RWPE2 (cell line): ENCODE results near the gene HTRA2.

Experiments used
- ATAC-seq: fragments of 200-7000 bp; cut with Tn5 transposase; 3 replicates; pipeline ENCODE4 v1.9.1; 2021; ENCODE audit warnings: low read depth
- DNase-seq: peaks from one replicate; pipeline ENCODE4 v3.0.0-alpha.2; 2020; ENCODE audit warnings: low spot score
- H3K27ac ChIP-seq: fragments of 450-650 bp; 2 replicates; pipeline ENCODE4 v1.5.1; 2017; ENCODE audit warnings: mild to moderate bottlenecking; ENCODE audit not compliant: poor library complexity, severe bottlenecking
- H3K27me3 ChIP-seq: fragments of 250-450 bp; sonication (Bioruptor Pico); 2 replicates; pipeline ENCODE4 v1.5.1; 2021; ENCODE audit warnings: mild to moderate bottlenecking, moderate library complexity; ENCODE audit not compliant: insufficient read depth, poor library complexity, severe bottlenecking
- H3K36me3 ChIP-seq: fragments of 250-450 bp; sonication (Bioruptor Pico); 2 replicates; pipeline ENCODE4 v1.5.1; 2020; ENCODE audit warnings: low read depth, mild to moderate bottlenecking, moderate library complexity
- H3K4me1 ChIP-seq: fragments of 250-450 bp; sonication (Bioruptor Pico); 2 replicates; pipeline ENCODE4 v1.5.1; 2021; ENCODE audit warnings: mild to moderate bottlenecking, moderate library complexity; ENCODE audit not compliant: insufficient read depth, poor library complexity, severe bottlenecking
- H3K4me3 ChIP-seq: fragments of 250-450 bp; sonication (Bioruptor Pico); 2 replicates; pipeline ENCODE4 v1.5.1; 2021; ENCODE audit warnings: mild to moderate bottlenecking, moderate library complexity; ENCODE audit not compliant: severe bottlenecking
- H3K9me3 ChIP-seq: fragments of 250-450 bp; sonication (Bioruptor Pico); 2 replicates; pipeline ENCODE4 v1.5.1; 2021; ENCODE audit warnings: mild to moderate bottlenecking, moderate library complexity; ENCODE audit not compliant: severe bottlenecking
- TF ChIP-seq, protein P1 (sequence below): fragments of 450-650 bp; IDR thresholded peaks from one replicate; pipeline ENCODE4 v1.5.1; 2017; ENCODE audit warnings: mild to moderate bottlenecking, moderate library complexity; ENCODE audit not compliant: poor library complexity, severe bottlenecking

The HTRA2 gene

DNA sequence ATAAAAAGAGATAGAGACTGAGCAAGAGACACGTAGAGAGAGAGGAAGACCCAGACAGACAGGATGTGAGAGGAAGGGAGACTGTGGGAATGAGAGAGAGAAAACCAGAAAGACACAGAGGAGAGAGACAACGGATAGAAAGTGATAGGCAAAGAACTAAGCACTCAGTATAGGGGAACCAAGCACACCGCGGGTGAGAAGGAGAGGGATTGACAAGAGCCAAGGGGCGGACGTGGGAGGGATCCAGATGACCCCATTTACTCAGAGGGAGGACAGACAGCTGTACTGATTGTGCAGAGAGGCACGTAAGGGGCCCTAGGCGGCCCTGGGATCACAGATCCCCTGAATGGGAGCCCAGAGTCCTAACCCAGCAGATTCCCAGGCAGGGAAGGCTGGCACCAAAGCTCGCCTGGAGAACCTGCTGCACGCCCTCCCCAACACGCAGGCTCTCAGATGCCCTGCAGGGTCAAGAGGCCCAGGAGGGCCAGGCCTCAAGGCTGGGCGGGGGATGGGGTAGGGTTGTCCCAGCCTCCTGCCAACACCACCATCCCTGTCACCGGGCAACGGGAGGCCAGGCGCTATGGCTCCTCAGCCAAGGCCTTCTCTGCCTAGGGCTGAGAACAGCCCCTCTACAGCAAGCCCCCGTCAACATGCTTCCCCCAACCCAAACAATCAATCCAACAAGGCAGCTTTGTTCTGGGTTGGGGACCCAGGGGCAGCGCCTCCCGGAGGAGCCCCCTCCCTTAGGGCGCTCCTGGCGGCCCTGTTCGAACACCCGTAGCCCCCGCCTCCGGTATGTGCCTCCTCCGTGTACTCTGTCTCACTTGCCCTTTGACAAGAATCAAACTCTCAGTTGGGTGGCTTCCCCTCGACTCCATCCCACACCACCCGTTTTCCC lies 23.4 kb downstream of the HTRA2 start:
- TF ChIP-seq, protein P1, sequence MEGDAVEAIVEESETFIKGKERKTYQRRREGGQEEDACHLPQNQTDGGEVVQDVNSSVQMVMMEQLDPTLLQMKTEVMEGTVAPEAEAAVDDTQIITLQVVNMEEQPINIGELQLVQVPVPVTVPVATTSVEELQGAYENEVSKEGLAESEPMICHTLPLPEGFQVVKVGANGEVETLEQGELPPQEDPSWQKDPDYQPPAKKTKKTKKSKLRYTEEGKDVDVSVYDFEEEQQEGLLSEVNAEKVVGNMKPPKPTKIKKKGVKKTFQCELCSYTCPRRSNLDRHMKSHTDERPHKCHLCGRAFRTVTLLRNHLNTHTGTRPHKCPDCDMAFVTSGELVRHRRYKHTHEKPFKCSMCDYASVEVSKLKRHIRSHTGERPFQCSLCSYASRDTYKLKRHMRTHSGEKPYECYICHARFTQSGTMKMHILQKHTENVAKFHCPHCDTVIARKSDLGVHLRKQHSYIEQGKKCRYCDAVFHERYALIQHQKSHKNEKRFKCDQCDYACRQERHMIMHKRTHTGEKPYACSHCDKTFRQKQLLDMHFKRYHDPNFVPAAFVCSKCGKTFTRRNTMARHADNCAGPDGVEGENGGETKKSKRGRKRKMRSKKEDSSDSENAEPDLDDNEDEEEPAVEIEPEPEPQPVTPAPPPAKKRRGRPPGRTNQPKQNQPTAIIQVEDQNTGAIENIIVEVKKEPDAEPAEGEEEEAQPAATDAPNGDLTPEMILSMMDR: no peak
- H3K4me3 ChIP-seq: peak overlapping the region; percentile 64
- no peaks in the 10 kb centered on the region for H3K36me3 ChIP-seq
- no peaks in the 10 kb centered on the region for H3K9me3 ChIP-seq
- DNase-seq: no peak
- no peak for ATAC-seq
- no peaks in the 10 kb centered on the region for H3K27me3 ChIP-seq
- peaks cover 6% of the 10 kb centered on the region for H3K4me1 ChIP-seq
- H3K27ac ChIP-seq: no peak overlapping the region

DNA sequence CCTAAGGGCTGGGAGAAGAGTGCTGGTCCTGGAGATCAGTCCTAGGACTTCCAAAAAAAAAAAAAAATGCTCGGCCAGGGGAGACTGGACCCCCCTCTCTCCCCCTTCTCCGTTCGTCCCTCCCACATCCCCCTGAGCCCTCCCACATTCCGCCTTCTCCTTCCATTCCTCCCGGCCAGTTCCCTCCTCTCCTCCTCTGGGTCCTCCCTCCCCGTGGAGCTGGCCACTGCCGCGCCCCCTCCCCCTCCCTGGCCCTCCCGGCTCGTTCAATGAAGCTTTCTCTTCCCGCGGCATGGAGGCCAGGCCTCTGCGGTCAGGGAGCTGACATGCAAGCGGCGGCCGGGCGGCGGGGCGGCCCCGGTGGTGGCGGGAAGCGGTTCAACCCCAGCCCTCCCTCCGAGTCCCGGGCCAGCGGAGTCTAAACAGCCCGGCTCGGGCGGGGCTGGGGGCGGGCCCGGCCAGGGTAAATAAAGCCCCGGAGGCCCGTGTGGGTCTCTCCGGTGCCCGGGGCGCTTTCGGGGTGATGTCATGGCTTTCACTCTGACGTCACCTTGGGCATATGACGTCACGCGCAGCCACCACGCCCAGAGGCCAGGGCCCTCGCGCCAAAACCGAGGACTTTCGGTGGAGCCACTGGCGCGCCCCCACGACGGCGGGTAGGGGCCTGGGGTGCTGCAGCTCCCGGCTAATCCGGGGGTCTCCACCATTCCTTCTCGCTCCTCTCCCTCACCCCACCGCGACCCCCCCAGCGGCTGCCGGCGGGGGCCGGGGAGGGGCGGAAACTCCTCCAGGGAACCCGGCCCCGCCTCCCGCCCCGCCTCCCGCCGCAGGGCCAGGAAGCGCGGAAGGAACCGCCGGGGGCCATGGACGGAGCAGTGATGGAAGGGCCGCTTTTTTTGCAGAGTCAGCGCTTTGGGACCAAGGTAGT lies 24.4 kb downstream of the HTRA2 start, which contains the start of the genes DOK1 and LOXL3:
Gene DOK1 (plus strand): TSS at position 829 of the 928 bp plus-strand sequence. CDS start 35 bp downstream, at position 864.
Gene LOXL3 (minus strand): TSS at position 51 of the 928 bp plus-strand sequence. CDS start 1,308 bp downstream, outside the sequence.
- TF ChIP-seq, protein P1: no peak
- Histone ChIP-seq H3K9me3 (no peaks in the 10 kb centered on the region), H3K4me1 (peaks cover 6% of the 10 kb centered on the region), H3K4me3 (peak within 1 kb of the TSS; percentile 64), H3K27me3 (no peaks in the 10 kb centered on the region), H3K36me3 (no peaks in the 10 kb centered on the region), H3K27ac (no peak within 1 kb of the TSS)
- DNase-seq: no peak
- ATAC-seq: peak; percentile 66

DNA sequence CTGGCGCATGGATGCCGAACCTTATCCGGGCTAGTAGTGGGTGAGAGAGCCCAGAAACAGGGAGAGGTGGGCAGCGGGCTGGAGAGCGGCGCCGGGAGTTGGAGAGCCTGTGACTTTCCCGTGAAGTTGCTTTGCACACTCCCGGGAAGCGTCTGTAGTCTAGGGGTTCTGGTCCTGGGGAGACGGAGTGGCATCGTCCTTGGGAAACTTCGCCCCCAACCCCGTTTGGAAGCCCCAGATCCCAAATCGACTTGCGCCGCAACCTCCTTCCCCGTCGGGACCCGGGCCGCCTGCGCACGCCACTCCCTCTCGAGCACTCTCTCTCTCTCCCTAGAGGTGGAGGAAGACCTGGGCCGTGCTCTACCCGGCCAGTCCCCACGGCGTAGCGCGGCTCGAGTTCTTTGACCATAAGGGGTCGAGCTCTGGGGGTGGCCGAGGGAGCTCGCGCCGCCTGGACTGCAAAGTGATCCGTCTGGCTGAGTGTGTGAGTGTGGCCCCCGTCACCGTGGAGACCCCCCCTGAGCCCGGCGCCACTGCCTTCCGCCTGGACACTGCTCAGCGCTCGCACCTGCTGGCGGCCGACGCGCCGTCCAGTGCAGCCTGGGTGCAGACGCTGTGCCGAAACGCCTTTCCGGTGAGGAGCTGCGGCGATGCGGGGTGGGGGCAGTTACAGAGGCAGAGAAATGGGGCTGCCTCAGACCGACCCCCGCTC lies 25.2 kb downstream of the HTRA2 start:
- DNase-seq: no peak
- no peak overlapping the region for H3K27ac ChIP-seq
- TF ChIP-seq, protein P1: no peak
- H3K4me1 ChIP-seq: peaks cover 8% of the 10 kb centered on the region
- H3K9me3 ChIP-seq: no peaks in the 10 kb centered on the region
- H3K27me3 ChIP-seq: no peaks in the 10 kb centered on the region
- no peak for ATAC-seq
- no peaks in the 10 kb centered on the region for H3K36me3 ChIP-seq
- H3K4me3 ChIP-seq: peak overlapping the region; percentile 64

- ATAC-seq (no peak), DNase-seq (no peak)
- Histone ChIP-seq H3K27me3 (no peaks in the 10 kb centered on the region), H3K36me3 (no peaks in the 10 kb centered on the region), H3K4me3 (no peak overlapping the region), H3K4me1 (peaks cover 9% of the 10 kb centered on the region), H3K27ac (no peak overlapping the region), H3K9me3 (no peaks in the 10 kb centered on the region)
- TF ChIP-seq, protein P1: no peak
Measured at GRCh38 chr2:74555610-74556103, 25.9 kb downstream of the HTRA2 start.
